Natural killer cell (primary cell): ENCODE measurements around the gene NTM. TPM values are rescaled to one million over a fixed set of nuclear protein-coding genes. Genes with fewer than 3 reads are reported as not detected.

ENCODE experiments used
- ATAC-seq, 3 donors: fragments of 150-1000 bp in 2 of 3; fragments of 200-7000 bp in 1 of 3; cut with Tn5 transposase; 1 replicate in 1 of 3; 2 replicates in 2 of 3; pipeline ENCODE4 v1.10.0; 2021; ENCODE audit warnings: mild to moderate bottlenecking in 2 of 3, moderate library complexity in 2 of 3
- DNase-seq, 2 donors: peaks; one replicate each; pipeline versions ENCODE4 v3.0.0 to v3.0.0-alpha.2; 2013 to 2021; ENCODE audit warnings: mixed read lengths in 1 of 2
- H3K27ac ChIP-seq: one replicate; pipeline ENCODE4 v1.5.1; 2013; ENCODE audit warnings: mild to moderate bottlenecking, low read length
- H3K27me3 ChIP-seq: one replicate; pipeline ENCODE4 v1.6.1; 2013; ENCODE audit warnings: low read length; ENCODE audit not compliant: control insufficient read depth, insufficient read depth
- H3K36me3 ChIP-seq: one replicate; pipeline ENCODE4 v1.6.1; 2013; ENCODE audit warnings: low read length; ENCODE audit not compliant: control insufficient read depth, insufficient read depth
- H3K4me1 ChIP-seq: one replicate; pipeline ENCODE4 v1.6.1; 2013; ENCODE audit warnings: low read length; ENCODE audit not compliant: control insufficient read depth, insufficient read depth
- H3K4me3 ChIP-seq: one replicate; pipeline ENCODE4 v1.5.1; 2013; ENCODE audit warnings: low read length
- H3K9me3 ChIP-seq: one replicate; pipeline ENCODE4 v1.6.1; 2013; ENCODE audit warnings: low read length; ENCODE audit not compliant: control insufficient read depth, insufficient read depth
- H3K27ac Mint-ChIP-seq, 2 donors: one replicate each; pipeline ENCODE4 v1.8.0; 2022; ENCODE audit warnings: mild to moderate bottlenecking in 2 of 2, mixed read lengths in 2 of 2, moderate library complexity in 1 of 2
- H3K27me3 Mint-ChIP-seq, 2 donors: one replicate each; pipeline ENCODE4 v1.8.0; 2022; ENCODE audit warnings: low read depth in 2 of 2, mixed read lengths in 2 of 2
- H3K36me3 Mint-ChIP-seq: one replicate; pipeline ENCODE4 v1.8.0; 2022; ENCODE audit warnings: mixed read lengths
- H3K4me1 Mint-ChIP-seq, 2 donors: one replicate each; pipeline ENCODE4 v1.8.0; 2022; ENCODE audit warnings: mixed read lengths in 2 of 2
- H3K4me3 Mint-ChIP-seq: one replicate; pipeline ENCODE4 v1.8.0; 2022; ENCODE audit warnings: mild to moderate bottlenecking, moderate library complexity, mixed read lengths
- H3K9me3 Mint-ChIP-seq, 2 donors: one replicate each; pipeline ENCODE4 v1.8.0; 2022; ENCODE audit warnings: mixed read lengths in 2 of 2
- WGBS: methylation state at CpG from one replicate; pipeline ENCODE4 v1.1.7; 2013; ENCODE audit warnings: missing lambda C conversion rate; ENCODE audit not compliant: insufficient coverage; 5-methylcytosine and 5-hydroxymethylcytosine counted together
- intact Hi-C: fragments of 100-400 bp; cut with micrococcal nuclease; formaldehyde crosslinking; loops from one replicate; pipeline ENCODE4 v1.14.2; 2022
- total RNA-seq, 4 donors: library from RNA; stranded (reverse); fragments of 120-200 nt in 1 of 4; gene quantifications; one replicate each; pipeline versions ENCODE4 v1.2.3 to v1.2.4, GENCODE V29; 2013 to 2022
- TF ChIP-seq, protein P1 (sequence below): fragments of 200-600 bp; IDR thresholded peaks from one replicate; pipeline ENCODE4 v1.8.0; 2022; ENCODE audit warnings: antibody characterized with exemption

Gene NTM
- total RNA-seq, 3 donors from 2014 or later (not counting 1 experiment from before 2014, with no cell fraction given) = not detected

DNA sequence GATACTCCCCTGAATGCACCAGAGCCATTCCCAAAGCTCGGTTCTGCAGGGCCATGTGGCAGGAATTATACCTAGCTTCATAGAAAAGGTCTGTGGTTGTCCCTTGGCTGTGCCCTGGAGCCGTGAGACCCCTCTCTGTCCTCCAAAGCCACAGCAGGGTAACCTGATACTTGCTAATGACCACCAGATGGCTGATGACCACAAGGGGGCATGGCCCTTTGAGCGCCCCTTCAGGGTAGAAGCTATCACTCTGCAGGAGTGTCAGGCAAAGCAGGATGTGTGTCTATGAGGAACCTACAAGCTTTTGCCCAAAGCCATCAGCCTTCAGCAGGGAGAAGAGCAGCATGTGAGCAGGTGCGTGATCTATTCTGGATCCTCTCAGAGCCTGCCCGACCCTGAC is 95.3 kb downstream of the NTM start:
- Mint-ChIP-seq H3K27ac (no peak overlapping the region), H3K9me3 (no peaks in the 10 kb centered on the region), H3K4me3 (no peak overlapping the region), H3K4me1 (no peaks in the 10 kb centered on the region), H3K36me3 (no peaks in the 10 kb centered on the region), H3K27me3 (peaks cover 11 to 13% of the 10 kb centered on the region in 2 donors)
- WGBS = 45% methylated on average over 5 of the region's 5 CpGs
- Histone ChIP-seq H3K27ac (no peak overlapping the region), H3K9me3 (no peaks in the 10 kb centered on the region), H3K27me3 (no peaks in the 10 kb centered on the region), H3K36me3 (no peaks in the 10 kb centered on the region), H3K4me3 (no peak overlapping the region), H3K4me1 (no peaks in the 10 kb centered on the region)
- intact Hi-C loops = no loop called here
- TF ChIP-seq, protein P1, sequence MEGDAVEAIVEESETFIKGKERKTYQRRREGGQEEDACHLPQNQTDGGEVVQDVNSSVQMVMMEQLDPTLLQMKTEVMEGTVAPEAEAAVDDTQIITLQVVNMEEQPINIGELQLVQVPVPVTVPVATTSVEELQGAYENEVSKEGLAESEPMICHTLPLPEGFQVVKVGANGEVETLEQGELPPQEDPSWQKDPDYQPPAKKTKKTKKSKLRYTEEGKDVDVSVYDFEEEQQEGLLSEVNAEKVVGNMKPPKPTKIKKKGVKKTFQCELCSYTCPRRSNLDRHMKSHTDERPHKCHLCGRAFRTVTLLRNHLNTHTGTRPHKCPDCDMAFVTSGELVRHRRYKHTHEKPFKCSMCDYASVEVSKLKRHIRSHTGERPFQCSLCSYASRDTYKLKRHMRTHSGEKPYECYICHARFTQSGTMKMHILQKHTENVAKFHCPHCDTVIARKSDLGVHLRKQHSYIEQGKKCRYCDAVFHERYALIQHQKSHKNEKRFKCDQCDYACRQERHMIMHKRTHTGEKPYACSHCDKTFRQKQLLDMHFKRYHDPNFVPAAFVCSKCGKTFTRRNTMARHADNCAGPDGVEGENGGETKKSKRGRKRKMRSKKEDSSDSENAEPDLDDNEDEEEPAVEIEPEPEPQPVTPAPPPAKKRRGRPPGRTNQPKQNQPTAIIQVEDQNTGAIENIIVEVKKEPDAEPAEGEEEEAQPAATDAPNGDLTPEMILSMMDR = no peak
- ATAC-seq (no peak), DNase-seq (no peak)

DNA sequence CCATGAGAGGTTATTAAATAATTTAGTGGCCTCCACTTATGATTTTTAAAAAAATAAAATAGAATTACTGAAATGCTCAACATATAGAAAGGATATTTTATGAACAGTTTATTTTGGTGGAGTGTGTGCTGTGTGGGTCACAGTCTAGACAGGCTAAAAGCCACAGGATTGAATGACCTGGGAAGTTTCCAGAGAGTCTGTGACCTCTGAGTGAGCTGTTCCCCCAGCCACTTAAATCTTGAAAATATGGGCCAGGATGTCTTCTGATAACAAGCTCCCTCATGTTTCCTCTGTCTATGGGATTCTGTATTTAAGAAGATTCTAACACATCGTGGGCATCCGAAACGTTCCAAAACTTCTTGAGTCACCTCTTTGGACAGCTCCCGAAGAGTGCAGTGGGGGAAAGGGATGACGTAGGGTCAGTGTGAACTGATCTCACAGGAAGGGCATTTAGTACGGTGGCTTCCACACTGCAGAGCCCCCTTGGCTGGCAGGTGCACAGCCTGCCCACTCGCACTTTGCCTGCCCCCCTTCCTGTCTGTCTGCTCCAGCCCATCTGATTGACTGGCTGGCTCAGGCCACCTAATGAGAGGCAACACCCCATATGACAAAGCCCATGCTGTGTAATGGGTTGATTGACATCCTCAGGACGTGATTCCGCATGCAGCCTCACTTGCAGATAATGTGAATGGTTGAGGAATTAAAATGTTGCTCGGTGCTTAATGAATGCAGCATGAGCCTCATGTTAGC is 97.4 kb downstream of the NTM start:
- intact Hi-C loops = no loop called here
- no peak overlapping the region for H3K27ac ChIP-seq
- 67% methylated on average over 10 of the region's 10 CpGs for WGBS

DNA sequence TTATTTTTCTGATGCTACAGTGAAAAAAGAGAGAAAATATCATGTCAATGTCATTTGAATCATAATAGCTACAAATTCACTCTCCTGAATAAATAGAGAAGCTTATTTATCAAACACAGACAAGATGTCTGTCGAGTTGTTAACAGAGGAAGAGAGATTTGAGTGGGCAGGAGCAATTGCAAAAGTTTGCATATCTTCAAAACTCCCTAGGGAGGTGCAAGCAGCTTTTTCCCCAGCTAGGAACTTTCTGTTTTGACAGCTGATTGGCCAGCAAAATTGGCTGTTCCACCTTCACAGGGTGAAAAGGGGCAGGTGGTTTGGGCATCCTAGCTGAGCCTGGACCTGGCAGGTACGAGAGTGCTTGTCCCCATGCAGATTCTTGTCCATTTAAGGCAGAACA is 98.2 kb downstream of the NTM start:
- DNase-seq (no peak), ATAC-seq (no peak)
- no peaks in the 10 kb centered on the region for H3K27me3 ChIP-seq
- H3K27me3 Mint-ChIP-seq = peaks cover 10 to 12% of the 10 kb centered on the region in 2 donors
- TF ChIP-seq, protein P1 = no peak
- no peak overlapping the region for H3K27ac Mint-ChIP-seq
- 38% methylated on average over 1 of the region's 2 CpGs for WGBS
- no peaks in the 10 kb centered on the region for H3K4me1 ChIP-seq
- intact Hi-C loops = no loop called here
- H3K4me1 Mint-ChIP-seq = no peaks in the 10 kb centered on the region
- no peak overlapping the region for H3K4me3 ChIP-seq
- H3K36me3 ChIP-seq = no peaks in the 10 kb centered on the region
- H3K27ac ChIP-seq = no peak overlapping the region
- peaks cover under 1 to 4% of the 10 kb centered on the region in 2 donors for H3K9me3 Mint-ChIP-seq
- H3K36me3 Mint-ChIP-seq = no peaks in the 10 kb centered on the region
- no peaks in the 10 kb centered on the region for H3K9me3 ChIP-seq
- no peak overlapping the region for H3K4me3 Mint-ChIP-seq

More for the DNA sequence above, 97.4 kb downstream of the NTM start:
- Mint-ChIP-seq H3K4me1 (no peaks in the 10 kb centered on the region), H3K9me3 (peaks cover 0 to 4% of the 10 kb centered on the region in 2 donors), H3K27me3 (peaks cover 11 to 13% of the 10 kb centered on the region in 2 donors), H3K4me3 (no peak overlapping the region), H3K36me3 (no peaks in the 10 kb centered on the region), H3K27ac (no peak overlapping the region)
- ATAC-seq (no peak), DNase-seq (no peak)
- Histone ChIP-seq H3K36me3 (no peaks in the 10 kb centered on the region), H3K27me3 (no peaks in the 10 kb centered on the region), H3K9me3 (no peaks in the 10 kb centered on the region), H3K4me1 (no peaks in the 10 kb centered on the region), H3K4me3 (no peak overlapping the region)
- TF ChIP-seq, protein P1 = no peak
